HEK293 (cell line): ENCODE data around the gene SPO11.

Experiments
- YY1 ChIP-seq: fragments of 450-650 bp; formaldehyde crosslinking; IDR thresholded peaks from 2 replicates; pipeline ENCODE4 v1.5.1; 2018; ENCODE audit warnings: missing biosample characterization, missing genetic modification characterization
- ZNF23 ChIP-seq: fragments of 450-650 bp; formaldehyde crosslinking; IDR thresholded peaks from 2 replicates; pipeline ENCODE4 v1.5.1; 2016; ENCODE audit warnings: missing biosample characterization, missing genetic modification characterization, borderline replicate concordance
- ZNF24 ChIP-seq: fragments of 450-650 bp; formaldehyde crosslinking; IDR thresholded peaks from 2 replicates; pipeline ENCODE4 v1.5.1; 2016; ENCODE audit warnings: missing biosample characterization, missing genetic modification characterization
- ZNF335 ChIP-seq: fragments of 450-650 bp; formaldehyde crosslinking; conservative IDR thresholded peaks from 2 replicates; pipeline ENCODE4 v1.5.1; 2016; ENCODE audit warnings: missing biosample characterization, missing genetic modification characterization
- ZNF501 ChIP-seq: fragments of 450-650 bp; formaldehyde crosslinking; IDR thresholded peaks from 2 replicates; pipeline ENCODE4 v1.5.1; 2016; ENCODE audit warnings: missing biosample characterization, missing genetic modification characterization
- ZNF558 ChIP-seq: fragments of 450-650 bp; formaldehyde crosslinking; IDR thresholded peaks from 2 replicates; pipeline ENCODE4 v1.5.1; 2016; ENCODE audit warnings: missing biosample characterization, missing genetic modification characterization
- ZNF654 ChIP-seq: fragments of 450-650 bp; formaldehyde crosslinking; IDR thresholded peaks from 2 replicates; pipeline ENCODE4 v1.5.1; 2016; ENCODE audit warnings: low read depth, missing biosample characterization, missing genetic modification characterization
- TF ChIP-seq, protein P1 (sequence below): fragments of 450-650 bp; formaldehyde crosslinking; IDR thresholded peaks from 2 replicates; pipeline ENCODE4 v1.5.1; 2016; ENCODE audit warnings: missing biosample characterization, missing genetic modification characterization
- TF ChIP-seq, protein P2 (sequence below): fragments of 450-650 bp; formaldehyde crosslinking; IDR thresholded peaks from 2 replicates; pipeline ENCODE4 v1.5.1; 2016; ENCODE audit warnings: missing biosample characterization, missing genetic modification characterization

DNA sequence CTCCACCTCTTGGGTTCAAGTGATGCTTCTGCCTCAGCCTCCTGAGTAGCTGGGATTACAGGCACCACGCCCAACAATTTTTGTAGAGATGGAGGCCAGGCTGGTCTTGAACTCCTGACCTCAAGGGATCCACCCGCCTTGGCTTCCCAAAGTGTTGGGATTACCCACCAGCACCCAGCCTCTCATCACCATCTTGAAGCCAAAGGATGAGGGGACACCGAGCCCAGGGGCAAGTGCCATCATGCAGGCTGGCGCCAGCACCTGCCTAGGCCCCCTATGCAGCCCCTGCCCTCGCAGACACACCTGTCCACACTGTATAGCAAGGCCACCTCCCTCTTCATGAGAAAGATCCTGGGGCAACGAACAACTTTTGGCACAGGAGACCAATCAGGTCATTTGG, 56.3 kb downstream of the SPO11 start:
- TF ChIP-seq ZNF335 (tag by site-specific recombination) (no peak), ZNF654 (tag by site-specific recombination) (no peak), YY1 (tag by site-specific recombination) (no peak), ZNF558 (no peak), ZNF501 (tag by site-specific recombination) (no peak), ZNF24 (tag by site-specific recombination) (no peak), ZNF23 (tag by site-specific recombination) (no peak)
- TF ChIP-seq, protein P1, sequence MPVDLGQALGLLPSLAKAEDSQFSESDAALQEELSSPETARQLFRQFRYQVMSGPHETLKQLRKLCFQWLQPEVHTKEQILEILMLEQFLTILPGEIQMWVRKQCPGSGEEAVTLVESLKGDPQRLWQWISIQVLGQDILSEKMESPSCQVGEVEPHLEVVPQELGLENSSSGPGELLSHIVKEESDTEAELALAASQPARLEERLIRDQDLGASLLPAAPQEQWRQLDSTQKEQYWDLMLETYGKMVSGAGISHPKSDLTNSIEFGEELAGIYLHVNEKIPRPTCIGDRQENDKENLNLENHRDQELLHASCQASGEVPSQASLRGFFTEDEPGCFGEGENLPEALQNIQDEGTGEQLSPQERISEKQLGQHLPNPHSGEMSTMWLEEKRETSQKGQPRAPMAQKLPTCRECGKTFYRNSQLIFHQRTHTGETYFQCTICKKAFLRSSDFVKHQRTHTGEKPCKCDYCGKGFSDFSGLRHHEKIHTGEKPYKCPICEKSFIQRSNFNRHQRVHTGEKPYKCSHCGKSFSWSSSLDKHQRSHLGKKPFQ (tag by site-specific recombination) = no peak
- TF ChIP-seq, protein P2, sequence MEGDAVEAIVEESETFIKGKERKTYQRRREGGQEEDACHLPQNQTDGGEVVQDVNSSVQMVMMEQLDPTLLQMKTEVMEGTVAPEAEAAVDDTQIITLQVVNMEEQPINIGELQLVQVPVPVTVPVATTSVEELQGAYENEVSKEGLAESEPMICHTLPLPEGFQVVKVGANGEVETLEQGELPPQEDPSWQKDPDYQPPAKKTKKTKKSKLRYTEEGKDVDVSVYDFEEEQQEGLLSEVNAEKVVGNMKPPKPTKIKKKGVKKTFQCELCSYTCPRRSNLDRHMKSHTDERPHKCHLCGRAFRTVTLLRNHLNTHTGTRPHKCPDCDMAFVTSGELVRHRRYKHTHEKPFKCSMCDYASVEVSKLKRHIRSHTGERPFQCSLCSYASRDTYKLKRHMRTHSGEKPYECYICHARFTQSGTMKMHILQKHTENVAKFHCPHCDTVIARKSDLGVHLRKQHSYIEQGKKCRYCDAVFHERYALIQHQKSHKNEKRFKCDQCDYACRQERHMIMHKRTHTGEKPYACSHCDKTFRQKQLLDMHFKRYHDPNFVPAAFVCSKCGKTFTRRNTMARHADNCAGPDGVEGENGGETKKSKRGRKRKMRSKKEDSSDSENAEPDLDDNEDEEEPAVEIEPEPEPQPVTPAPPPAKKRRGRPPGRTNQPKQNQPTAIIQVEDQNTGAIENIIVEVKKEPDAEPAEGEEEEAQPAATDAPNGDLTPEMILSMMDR (tag by site-specific recombination) = no peak
